H1 (cell line): ENCODE results near the gene ILKAP. TPM values are rescaled to one million over a fixed set of nuclear protein-coding genes. Genes with fewer than 3 reads are reported as not detected.

Source experiments
- CTCF ChIA-PET: fragments of 300-600 bp; sonication (Branson Sonifier 250); formaldehyde crosslinking; loops from one replicate; lab custom pipeline; 2021; ENCODE audit not compliant: partially characterized antibody; lab: Charles Lee
- POLR2A ChIA-PET: fragments of 300-600 bp; sonication (Branson Sonifier 250); formaldehyde crosslinking; loops from one replicate; lab custom pipeline; 2021; ENCODE audit warnings: inconsistent platforms; ENCODE audit not compliant: partially characterized antibody; lab: Charles Lee
- DNase-seq, 2 experiments: peaks; one replicate each; pipeline versions ENCODE4 v3.0.0 to v3.0.0-alpha.2; 2010 to 2022; ENCODE audit warnings: low spot score in 2 of 2, low read depth in 1 of 2, mixed read lengths in 1 of 2
- FAIRE-seq: peaks from 2 replicates; lab custom pipeline; 2011; peaks lifted over from hg19 to GRCh38; lab: Jason Lieb, UNC
- H2AFZ ChIP-seq: 2 replicates; pipeline ENCODE4 v1.8.1; 2012; ENCODE audit warnings: low read length, inconsistent platforms
- H2AK5ac ChIP-seq: 2 replicates; pipeline ENCODE4 v1.6.1; 2013; ENCODE audit warnings: low read depth, low read length
- H2BK120ac ChIP-seq: replicated peaks from 2 replicates; pipeline ENCODE3; 2013; ENCODE audit warnings: low read depth, low read length, inconsistent platforms
- H2BK12ac ChIP-seq: 2 replicates; pipeline ENCODE4 v1.6.1; 2013; ENCODE audit warnings: low read depth, low read length
- H2BK15ac ChIP-seq: 2 replicates; pipeline ENCODE4 v1.6.1; 2013; ENCODE audit warnings: low read length
- H2BK20ac ChIP-seq: 2 replicates; pipeline ENCODE4 v1.6.1; 2013; ENCODE audit warnings: low read length
- H2BK5ac ChIP-seq: 2 replicates; pipeline ENCODE4 v1.6.1; 2013; ENCODE audit warnings: low read depth, low read length
- H3K14ac ChIP-seq: 2 replicates; pipeline ENCODE4 v1.6.1; 2013; ENCODE audit warnings: inconsistent platforms; ENCODE audit not compliant: insufficient read length
- H3K18ac ChIP-seq: 2 replicates; pipeline ENCODE4 v1.6.1; 2013; ENCODE audit warnings: low read length; ENCODE audit errors: extremely low read depth
- H3K23ac ChIP-seq: 2 replicates; pipeline ENCODE4 v1.6.1; 2013; ENCODE audit warnings: inconsistent platforms; ENCODE audit not compliant: insufficient read length
- H3K23me2 ChIP-seq: 2 replicates; pipeline ENCODE4 v1.6.1; 2013; ENCODE audit warnings: low read depth, low read length
- H3K27ac ChIP-seq: 2 replicates; pipeline ENCODE4 v1.6.1; 2011; ENCODE audit warnings: low read depth, low read length, inconsistent platforms
- H3K27me3 ChIP-seq, 4 experiments: replicated peaks in 1 of 4; 1 replicate in 1 of 4; 2 replicates in 3 of 4; pipeline versions ENCODE4 v1.6.1 to v1.8.1; 2011 to 2013; ENCODE audit warnings: low read length in 3 of 4, mild to moderate bottlenecking in 3 of 4, inconsistent platforms in 2 of 4, mixed read lengths in 2 of 4, moderate library complexity in 1 of 4; ENCODE audit not compliant: control insufficient read depth in 3 of 4, insufficient read depth in 3 of 4; ENCODE audit errors: extremely low read depth in 1 of 4
- H3K36me3 ChIP-seq, 4 experiments: 2 replicates each; pipeline versions ENCODE4 v1.6.1 to v1.8.1; 2011 to 2013; ENCODE audit warnings: mild to moderate bottlenecking in 4 of 4, low read length in 3 of 4, moderate library complexity in 2 of 4, control low read depth in 1 of 4, inconsistent platforms in 1 of 4; ENCODE audit not compliant: insufficient read depth in 4 of 4, control insufficient read depth in 2 of 4
- H3K4ac ChIP-seq: replicated peaks from 2 replicates; pipeline ENCODE3; 2013; ENCODE audit warnings: low read length, low read depth, mixed read lengths, inconsistent platforms; ENCODE audit not compliant: insufficient read length
- H3K4me1 ChIP-seq, 4 experiments: replicated peaks in 1 of 4; 1 replicate in 1 of 4; 2 replicates in 3 of 4; pipeline versions ENCODE4 v1.6.1 to v1.8.1; 2011 to 2013; ENCODE audit warnings: low read length in 3 of 4, inconsistent platforms in 2 of 4, mixed read lengths in 1 of 4; ENCODE audit not compliant: insufficient read depth in 4 of 4, control insufficient read depth in 3 of 4
- H3K4me2 ChIP-seq, 2 experiments: 2 replicates each; pipeline versions ENCODE4 v1.6.1 to v1.8.1; 2011 to 2013; ENCODE audit warnings: low read depth in 2 of 2, low read length in 2 of 2, control low read depth in 1 of 2, inconsistent platforms in 1 of 2, mild to moderate bottlenecking in 1 of 2; ENCODE audit not compliant: insufficient read depth in 1 of 2
- H3K4me3 ChIP-seq, 4 experiments: fragments of 200-600, 300-600 bp in 1 of 4; sonication (generic), shearing (Covaris generic), sonication (Bioruptor Twin) in 1 of 4; 2 replicates each; pipeline versions ENCODE4 v1.5.1 to v1.8.1; 2011 to 2016; ENCODE audit warnings: low read length in 4 of 4, low read depth in 3 of 4, control low read depth in 2 of 4, inconsistent platforms in 2 of 4, mild to moderate bottlenecking in 2 of 4, mixed read lengths in 1 of 4, moderate library complexity in 1 of 4; ENCODE audit not compliant: insufficient read depth in 2 of 4; ENCODE audit errors: extremely low read depth in 1 of 4
- H3K56ac ChIP-seq: replicated peaks from 2 replicates; pipeline ENCODE3; 2013; ENCODE audit warnings: low read depth, mild to moderate bottlenecking, mixed read lengths, low read length, inconsistent platforms; ENCODE audit not compliant: insufficient read length
- H3K79me1 ChIP-seq: 2 replicates; pipeline ENCODE4 v1.6.1; 2013; ENCODE audit warnings: low read depth, low read length, control low read depth
- H3K79me2 ChIP-seq, 2 experiments: 2 replicates each; pipeline versions ENCODE4 v1.6.1 to v1.8.1; 2012 to 2013; ENCODE audit warnings: low read length in 2 of 2, mild to moderate bottlenecking in 2 of 2, inconsistent platforms in 1 of 2; ENCODE audit not compliant: insufficient read depth in 2 of 2, control insufficient read depth in 1 of 2
- H3K9ac ChIP-seq, 4 experiments: replicated peaks in 1 of 4; 1 replicate in 1 of 4; 2 replicates in 3 of 4; pipeline versions ENCODE4 v1.6.1 to v1.8.1; 2011 to 2013; ENCODE audit warnings: low read depth in 3 of 4, low read length in 3 of 4, control low read depth in 2 of 4, mild to moderate bottlenecking in 2 of 4, moderate library complexity in 2 of 4, inconsistent platforms in 1 of 4; ENCODE audit errors: extremely low read depth in 1 of 4
- H3K9me3 ChIP-seq, 2 experiments: 2 replicates each; pipeline versions ENCODE4 v1.6.1 to v1.8.1; 2012 to 2013; ENCODE audit warnings: mild to moderate bottlenecking in 2 of 2, moderate library complexity in 2 of 2, control low read depth in 1 of 2, inconsistent platforms in 1 of 2, low read depth in 1 of 2, low read length in 1 of 2, mixed read lengths in 1 of 2; ENCODE audit not compliant: insufficient read depth in 2 of 2
- H4K20me1 ChIP-seq, 2 experiments: replicated peaks in 1 of 2; 2 replicates each; pipeline versions ENCODE3 to v1.8.1; 2011 to 2013; ENCODE audit warnings: inconsistent platforms in 2 of 2, low read length in 2 of 2, mild to moderate bottlenecking in 1 of 2; ENCODE audit not compliant: insufficient read depth in 2 of 2, control insufficient read depth in 1 of 2
- H4K5ac ChIP-seq: 2 replicates; pipeline ENCODE4 v1.6.1; 2013; ENCODE audit warnings: low read length, low read depth, mixed read lengths, inconsistent platforms; ENCODE audit not compliant: insufficient read length
- H4K8ac ChIP-seq: 2 replicates; pipeline ENCODE4 v1.8.0; 2013; ENCODE audit warnings: mild to moderate bottlenecking, moderate library complexity, low read length, inconsistent platforms; ENCODE audit not compliant: insufficient read depth; ENCODE audit errors: extremely low read depth
- H4K91ac ChIP-seq: replicated peaks from 2 replicates; pipeline ENCODE3; 2013; ENCODE audit warnings: low read length, mixed read lengths, inconsistent platforms; ENCODE audit not compliant: insufficient read length
- KDM1A ChIP-seq: fragments of 200-600, 300-600 bp; sonication (generic); IDR thresholded peaks from 2 replicates; pipeline ENCODE4 v1.7.1; 2016; ENCODE audit warnings: mild to moderate bottlenecking, low read length, borderline replicate concordance
- WGBS, 2 experiments: shearing (Covaris generic) in 1 of 2; methylation state at CpG; one replicate each; pipeline versions ENCODE4 v1.1.6 to v1.1.7; 2013 to 2015; ENCODE audit warnings: low lambda C conversion rate in 2 of 2, mixed read lengths in 2 of 2, inconsistent platforms in 1 of 2, low coverage in 1 of 2, missing lambda C conversion rate in 1 of 2; ENCODE audit not compliant: insufficient replicate concordance in 2 of 2, insufficient coverage in 1 of 2, insufficient read length in 1 of 2; ENCODE audit errors: extremely low coverage in 1 of 2, missing lambda C conversion rate in 1 of 2; 5-methylcytosine and 5-hydroxymethylcytosine counted together
- polyA plus RNA-seq, 7 experiments: library from polyadenylated mRNA; depleted of rRNA in 3 of 7; stranded (reverse) in 5 of 7; unstranded in 2 of 7; fragments of >200 nt in 5 of 7; fragments of 200-250 nt in 2 of 7; gene quantifications; 1 replicate in 5 of 7; 2 replicates in 1 of 7; 4 replicates in 1 of 7; pipeline versions ENCODE4 v1.2.1 to v1.2.3, GENCODE V29; 2011 to 2013; ENCODE audit warnings: missing spikeins in 2 of 7, mixed read lengths in 2 of 7
- total RNA-seq: library from RNA; stranded (reverse); fragmentation: NEBNext Ultra II Directional; extraction: Animal tissue kit (Norgen Biotek cat#: 25700); gene quantifications from 2 replicates; pipeline ENCODE4 v1.2.1, GENCODE V29; 2021

Gene ILKAP
- total and polyA plus RNA-seq, 2 of the 8 experiments (the other 6 are each of a cell fraction or from before 2014, with no cell fraction given) = 23.5 to 33.8 TPM

- Histone ChIP-seq H2BK15ac (no peak overlapping the region), H3K4ac (no peak overlapping the region), H3K56ac (no peak overlapping the region), H3K23me2 (peaks cover 6% of the 10 kb centered on the region; the same call in 1 of the 2 replicates), H3K4me2 (no peak overlapping the region), H3K9me3 (no peaks in the 10 kb centered on the region), H2BK12ac (no peak overlapping the region), H3K9ac (no peak overlapping the region), H4K91ac (no peak overlapping the region), H3K36me3 (no peaks in the 10 kb centered on the region), H2AFZ (no peak overlapping the region), H3K4me3 (no peak overlapping the region), H3K27me3 (peaks cover 4 to 24% (median 17%) of the 10 kb centered on the region in 4 experiments), H2BK5ac (no peak overlapping the region), H3K27ac (no peak overlapping the region), H2AK5ac (no peak overlapping the region), H2BK120ac (no peak overlapping the region), H3K18ac (no peak overlapping the region), H3K14ac (no peak overlapping the region), H3K79me2 (no peaks in the 10 kb centered on the region), H2BK20ac (no peak overlapping the region), H4K5ac (no peak overlapping the region), H4K8ac (no peak overlapping the region), H3K79me1 (no peaks in the 10 kb centered on the region), H4K20me1 (no peaks in the 10 kb centered on the region), H3K23ac (no peak overlapping the region), H3K4me1 (peaks cover 0 to 7% (median 5%) of the 10 kb centered on the region in 4 experiments; a peak in 5 of 7 replicates)
- WGBS, 2 experiments = 86% methylated on average over 4 of the region's 4 CpGs; no CpG with 5 or more reads in 1 of the 2 experiments
- ChIA-PET CTCF (interaction anchor here (1.0 kb wide), 1 partner anchor 34 kb away, joined by 3 read pairs; no protein-coding TSS in a partner anchor), POLR2A (interaction anchor here (1.4 to 2.0 kb wide), 2 partner anchors 12 to 25 kb away, joined by 4 to 7 read pairs; partner anchors contain the start of genes HES6 and ILKAP)
- no peak for FAIRE-seq
- DNase-seq = no peak
- TF ChIP-seq KDM1A = no peak
Measured at GRCh38 chr2:238228700-238229099, 25.2 kb upstream of the ILKAP start.
